Placental pericyte (primary cell): ENCODE measurements around the gene POLD2. TPM values are rescaled to one million over a fixed set of nuclear protein-coding genes. Genes with fewer than 3 reads are reported as not detected.

Experiments used
- small RNA-seq: library from RNA; depleted of rRNA; stranded (forward); fragments of <200 nt; gene quantifications from one replicate; pipeline ENCODE3, GENCODE V24; 2012; ENCODE audit warnings: low replicate concordance
- total RNA-seq: library from RNA; depleted of rRNA; stranded (reverse); fragments of >200 nt; gene quantifications from 2 replicates; pipeline ENCODE4 v1.2.3, GENCODE V29; 2012

POLD2 gene
- 77.3 and 144 TPM in 2 replicates for total RNA-seq

GRCh38 chr7:44123190-44124003, at the start of gene POLD2:
TSS of gene POLD2 (minus strand) at chr7:44123548. CDS start at chr7:44122053, 1,495 bp downstream.

GRCh38 chr7:44141221-44141850, 18.0 kb upstream of the POLD2 start, which contains the start of gene MYL7:
TSS of gene MYL7 (minus strand) at chr7:44141332. CDS start at chr7:44141305, 27 bp downstream.

GRCh38 chr7:44103923-44104859, 19.2 kb downstream of the POLD2 start, which contains the start of gene AEBP1:
TSS of gene AEBP1 (plus strand) at chr7:44104345. CDS start at chr7:44104666, 321 bp downstream.

GRCh38 chr7:44065431-44066110, 57.8 kb downstream of the POLD2 start, which contains the start of gene PGAM2:
TSS of gene PGAM2 (minus strand) at chr7:44065567. CDS start at chr7:44065529, 38 bp downstream.

Small RNA genes lying within 50 kb of the gene (small RNA-seq; reads per million reads assigned to genes)
- not detected for gene RNA5SP230

Other genes with a start within 250 kb of the POLD2 start
- gene URGCP, start 217.0 kb downstream of the POLD2 start, total RNA-seq, result 23.2 and 32.2 TPM in 2 replicates
- 10.3 and 11.8 TPM in 2 replicates for gene UBE2D4, start 197.1 kb downstream of the POLD2 start, total RNA-seq
- not detected in 2 replicates for gene SPDYE1, start 125.7 kb downstream of the POLD2 start, total RNA-seq
- gene DBNL, start 78.8 kb downstream of the POLD2 start, total RNA-seq, result 130 and 189 TPM in 2 replicates
- 0.44 TPM in 1 of 2 replicates, not detected in the other for gene PGAM2, start 58.0 kb downstream of the POLD2 start, total RNA-seq
- 10.7 and 19.9 TPM in 2 replicates for gene POLM, start 41.0 kb downstream of the POLD2 start, total RNA-seq
- 41.8 and 95.6 TPM in 2 replicates for gene AEBP1, start 19.2 kb downstream of the POLD2 start, total RNA-seq
- 0.44 TPM in 1 of 2 replicates, not detected in the other for gene MYL7, start 17.8 kb upstream of the POLD2 start, total RNA-seq
- gene GCK, start 65.9 kb upstream of the POLD2 start, total RNA-seq, result 0.22 TPM in 1 of 2 replicates, not detected in the other
- 116 and 161 TPM in 2 replicates for gene YKT6, start 77.4 kb upstream of the POLD2 start, total RNA-seq
- 0.22 and 0.43 TPM in 2 replicates for gene CAMK2B, start 202.0 kb upstream of the POLD2 start, total RNA-seq